HEK293 (cell line): ENCODE data around the gene CA5A.

ENCODE experiments used
- EGR2 ChIP-seq: fragments of 450-650 bp; formaldehyde crosslinking; IDR thresholded peaks from 2 replicates; pipeline ENCODE4 v1.5.1; 2016; ENCODE audit warnings: low read depth, missing biosample characterization, missing genetic modification characterization
- GLIS2 ChIP-seq: fragments of 450-650 bp; formaldehyde crosslinking; IDR thresholded peaks from 2 replicates; pipeline ENCODE4 v1.5.1; 2016; ENCODE audit warnings: missing biosample characterization, missing genetic modification characterization
- HOXA7 ChIP-seq: sonication (generic); formaldehyde crosslinking; IDR thresholded peaks from 2 replicates; pipeline ENCODE4 v1.8.1; 2022; ENCODE audit warnings: missing genetic modification reagents, borderline replicate concordance
- MZF1 ChIP-seq: fragments of 450-650 bp; formaldehyde crosslinking; IDR thresholded peaks from 2 replicates; pipeline ENCODE4 v1.5.1; 2017; ENCODE audit warnings: missing biosample characterization, missing genetic modification characterization, borderline replicate concordance
- OVOL3 ChIP-seq: fragments of 450-650 bp; formaldehyde crosslinking; IDR thresholded peaks from 2 replicates; pipeline ENCODE4 v1.5.1; 2016; ENCODE audit warnings: missing biosample characterization, missing genetic modification characterization
- PRDM10 ChIP-seq: fragments of 450-650 bp; formaldehyde crosslinking; IDR thresholded peaks from 2 replicates; pipeline ENCODE4 v1.5.1; 2016; ENCODE audit warnings: missing biosample characterization, missing genetic modification characterization
- REPIN1 ChIP-seq: fragments of 450-650 bp; formaldehyde crosslinking; IDR thresholded peaks from 2 replicates; pipeline ENCODE4 v1.5.1; 2017; ENCODE audit warnings: missing biosample characterization, missing genetic modification characterization, low read depth
- ZBTB26 ChIP-seq: fragments of 450-650 bp; formaldehyde crosslinking; optimal IDR thresholded peaks from 2 replicates; pipeline ENCODE3; 2016; ENCODE audit warnings: missing biosample characterization, mild to moderate bottlenecking, missing genetic modification characterization
- ZBTB44 ChIP-seq: fragments of 450-650 bp; IDR thresholded peaks from 2 replicates; pipeline ENCODE4 v1.5.1; 2018; ENCODE audit warnings: missing biosample characterization, mild to moderate bottlenecking, missing genetic modification characterization
- ZBTB7A ChIP-seq: fragments of 450-650 bp; formaldehyde crosslinking; IDR thresholded peaks from 2 replicates; pipeline ENCODE4 v1.5.1; 2016; ENCODE audit warnings: low read depth, missing biosample characterization, missing genetic modification characterization
- ZBTB8A ChIP-seq: fragments of 450-650 bp; formaldehyde crosslinking; IDR thresholded peaks from 2 replicates; pipeline ENCODE4 v1.5.1; 2016; ENCODE audit warnings: missing biosample characterization, missing genetic modification characterization
- ZFHX2 ChIP-seq: fragments of 450-650 bp; formaldehyde crosslinking; conservative IDR thresholded peaks from 2 replicates; pipeline ENCODE4 v1.5.1; 2016; ENCODE audit warnings: missing biosample characterization, missing genetic modification characterization
- ZNF169 ChIP-seq: fragments of 450-650 bp; formaldehyde crosslinking; IDR thresholded peaks from 2 replicates; pipeline ENCODE4 v1.5.1; 2016; ENCODE audit warnings: missing biosample characterization, missing genetic modification characterization
- ZNF19 ChIP-seq: fragments of 450-650 bp; formaldehyde crosslinking; IDR thresholded peaks from 2 replicates; pipeline ENCODE4; 2016; ENCODE audit warnings: missing biosample characterization, missing genetic modification characterization, low read depth
- ZNF311 ChIP-seq: fragments of 450-650 bp; formaldehyde crosslinking; IDR thresholded peaks from 2 replicates; pipeline ENCODE4 v1.5.1; 2017; ENCODE audit warnings: missing biosample characterization, missing genetic modification characterization, borderline replicate concordance
- ZNF354C ChIP-seq: fragments of 450-650 bp; formaldehyde crosslinking; IDR thresholded peaks from 2 replicates; pipeline ENCODE4 v1.5.1; 2016; ENCODE audit warnings: missing biosample characterization, missing genetic modification characterization, low read depth, borderline replicate concordance
- ZNF37A ChIP-seq: fragments of 450-650 bp; IDR thresholded peaks from 2 replicates; pipeline ENCODE4 v1.5.1; 2018; ENCODE audit warnings: missing biosample characterization, missing genetic modification characterization
- ZNF391 ChIP-seq: fragments of 450-650 bp; formaldehyde crosslinking; IDR thresholded peaks from 2 replicates; pipeline ENCODE4 v1.5.1; 2016; ENCODE audit warnings: low read depth, missing biosample characterization, missing genetic modification characterization, borderline replicate concordance
- ZNF513 ChIP-seq: fragments of 450-650 bp; IDR thresholded peaks from 2 replicates; pipeline ENCODE4 v1.5.1; 2018; ENCODE audit warnings: missing biosample characterization, missing genetic modification characterization
- ZNF555 ChIP-seq: fragments of 450-650 bp; formaldehyde crosslinking; conservative IDR thresholded peaks from 2 replicates; pipeline ENCODE4 v1.5.1; 2017; ENCODE audit warnings: missing biosample characterization, mild to moderate bottlenecking, missing genetic modification characterization, inconsistent platforms
- ZNF580 ChIP-seq: fragments of 450-650 bp; formaldehyde crosslinking; IDR thresholded peaks from 2 replicates; pipeline ENCODE4 v1.5.1; 2016; ENCODE audit warnings: missing biosample characterization, missing genetic modification characterization
- ZNF645 ChIP-seq: fragments of 450-650 bp; formaldehyde crosslinking; IDR thresholded peaks from 2 replicates; pipeline ENCODE4; 2016; ENCODE audit warnings: missing biosample characterization, missing genetic modification characterization
- ZNF654 ChIP-seq: fragments of 450-650 bp; formaldehyde crosslinking; IDR thresholded peaks from 2 replicates; pipeline ENCODE4 v1.5.1; 2016; ENCODE audit warnings: low read depth, missing biosample characterization, missing genetic modification characterization
- ZNF707 ChIP-seq: fragments of 450-650 bp; formaldehyde crosslinking; IDR thresholded peaks from 2 replicates; pipeline ENCODE4 v1.5.1; 2016; ENCODE audit warnings: missing biosample characterization, missing genetic modification characterization
- ZNF747 ChIP-seq: fragments of 450-650 bp; formaldehyde crosslinking; IDR thresholded peaks from 2 replicates; pipeline ENCODE4 v1.5.1; 2016; ENCODE audit warnings: missing biosample characterization, missing genetic modification characterization
- ZSCAN5A ChIP-seq: fragments of 450-650 bp; formaldehyde crosslinking; IDR thresholded peaks from 2 replicates; pipeline ENCODE4 v1.5.1; 2016; ENCODE audit warnings: missing biosample characterization, missing genetic modification characterization

Gene CA5A

GRCh38 chr16:87950765-87951551 lies 14.6 kb upstream of the CA5A start, which contains the start of gene BANP (continued):
- TF ChIP-seq PRDM10 (tag by site-specific recombination): peak; percentile 46; the same call in 1 of the 2 replicates
- no peak for TF ChIP-seq ZNF391 (tag by site-specific recombination)
- peak; percentile 48; the same call in 1 of the 2 replicates for TF ChIP-seq EGR2
- no peak for TF ChIP-seq ZNF645 (tag by site-specific recombination)
- TF ChIP-seq GLIS2 (tag by site-specific recombination): peak; percentile 49; the same call in 1 of the 2 replicates
- peak; percentile 36; the same call in 1 of the 2 replicates for TF ChIP-seq ZBTB44
- peak; percentile 70 for TF ChIP-seq ZBTB26 (tag by site-specific recombination)
- no peak for TF ChIP-seq ZNF169
- no peak for TF ChIP-seq MZF1 (tag by site-specific recombination)
- TF ChIP-seq ZNF555 (tag by site-specific recombination): no peak
- peak; percentile 60 for TF ChIP-seq ZBTB8A (tag by site-specific recombination)
- TF ChIP-seq HOXA7 (CRISPR knock-in tag): no peak
- no peak for TF ChIP-seq ZNF19 (tag by site-specific recombination)
- TF ChIP-seq REPIN1: no peak
- no peak for TF ChIP-seq OVOL3
- TF ChIP-seq ZSCAN5A (tag by site-specific recombination): no peak
- TF ChIP-seq ZNF707: no peak
- TF ChIP-seq ZNF311 (tag by site-specific recombination): no peak
- no peak for TF ChIP-seq ZNF654 (tag by site-specific recombination)
- TF ChIP-seq ZNF513 (tag by site-specific recombination): 0 out of 2 replicates have a peak, but pooled peaks have one; percentile 21
- TF ChIP-seq ZNF747 (tag by site-specific recombination): no peak
- peak; percentile 52 for TF ChIP-seq ZFHX2 (tag by site-specific recombination)
- TF ChIP-seq ZBTB7A (tag by site-specific recombination): peak; percentile 88
- no peak for TF ChIP-seq ZNF354C (tag by site-specific recombination)
- TF ChIP-seq ZNF37A (tag by site-specific recombination): no peak
- TF ChIP-seq ZNF580 (tag by site-specific recombination): no peak
